ENCODE measurements around the gene AHCYL2.
"Not testable (repeated sequence)": the region's sequence is repeated elsewhere in the genome, so short reads cannot be mapped to it uniquely, and the experiment has no call there.

AHCYL2 gene

DNA sequence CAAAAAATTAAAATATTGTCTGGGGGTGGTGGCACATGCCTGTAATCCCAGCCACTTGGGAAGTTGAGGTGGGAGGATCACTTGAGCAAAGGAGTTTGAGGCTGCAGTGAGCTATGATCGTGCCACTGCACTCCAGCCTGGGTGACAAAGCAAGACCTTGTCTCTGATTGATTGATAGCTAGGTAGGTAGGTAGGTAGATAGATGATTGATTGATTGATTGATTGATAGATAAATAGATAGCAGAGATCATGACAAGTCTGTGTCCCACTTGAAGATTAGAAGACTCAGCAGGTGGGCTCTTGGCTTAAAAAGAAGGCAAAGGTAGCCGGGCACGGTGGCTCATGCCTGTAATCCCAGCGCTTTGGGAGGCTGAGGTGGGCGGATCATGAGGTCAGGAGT, 27.8 kb downstream of the AHCYL2 start:
- H3K9me3 Mint-ChIP-seq, ATAC-seq, H3K27ac Mint-ChIP-seq, H3K4me3 Mint-ChIP-seq, H3K36me3 Mint-ChIP-seq, H3K27me3 Mint-ChIP-seq: not testable (repeated sequence)
- H3K4me1 Mint-ChIP-seq: peaks cover 30% of the 10 kb centered on the region

DNA sequence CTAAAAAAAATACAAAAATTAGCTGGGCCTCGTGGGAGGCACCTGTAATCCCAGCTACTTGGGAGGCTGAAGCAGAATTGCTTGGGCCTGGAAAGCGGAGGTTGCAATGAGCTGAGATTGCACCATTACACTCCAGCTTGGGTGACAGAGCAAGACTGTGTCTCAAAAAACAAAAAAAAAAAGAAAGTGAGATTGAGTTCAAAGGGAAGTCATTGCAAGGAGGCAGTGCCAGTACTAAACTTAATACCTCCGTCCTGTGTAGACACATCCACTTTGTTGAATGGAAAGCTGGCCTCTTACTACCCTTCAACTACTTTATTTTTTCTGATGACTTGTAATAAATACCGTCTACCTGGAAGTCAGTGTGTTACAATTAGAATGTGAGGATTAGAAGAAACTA, 31.0 kb downstream of the AHCYL2 start:
- H3K9me3 Mint-ChIP-seq: no peaks in the 10 kb centered on the region
- ATAC-seq: no peak
- H3K27me3 Mint-ChIP-seq: no peaks in the 10 kb centered on the region
- no peak overlapping the region for H3K4me3 Mint-ChIP-seq
- H3K4me1 Mint-ChIP-seq: peaks cover 29% of the 10 kb centered on the region
- H3K36me3 Mint-ChIP-seq: peaks cover 6% of the 10 kb centered on the region
- no peak overlapping the region for H3K27ac Mint-ChIP-seq

DNA sequence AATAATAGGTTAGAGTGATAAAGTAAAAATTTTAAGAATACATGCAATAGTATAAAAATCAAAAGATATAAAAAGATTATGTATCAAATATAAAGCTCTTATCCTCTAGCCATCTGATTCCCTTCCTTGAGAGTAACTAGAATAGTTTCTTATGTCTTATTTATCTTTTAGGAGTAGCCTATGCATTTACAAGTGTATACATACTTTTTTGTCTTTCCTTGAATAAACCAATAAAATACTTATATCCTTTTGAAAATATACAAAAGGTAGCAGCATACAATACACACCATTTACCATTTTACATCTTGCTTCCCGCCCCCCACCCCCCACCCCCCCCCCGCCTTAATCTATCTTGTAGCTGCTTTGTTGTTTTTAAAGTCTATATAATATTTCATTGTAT, 31.4 kb downstream of the AHCYL2 start:
- Mint-ChIP-seq H3K27ac (no peak overlapping the region), H3K9me3 (no peaks in the 10 kb centered on the region)

DNA sequence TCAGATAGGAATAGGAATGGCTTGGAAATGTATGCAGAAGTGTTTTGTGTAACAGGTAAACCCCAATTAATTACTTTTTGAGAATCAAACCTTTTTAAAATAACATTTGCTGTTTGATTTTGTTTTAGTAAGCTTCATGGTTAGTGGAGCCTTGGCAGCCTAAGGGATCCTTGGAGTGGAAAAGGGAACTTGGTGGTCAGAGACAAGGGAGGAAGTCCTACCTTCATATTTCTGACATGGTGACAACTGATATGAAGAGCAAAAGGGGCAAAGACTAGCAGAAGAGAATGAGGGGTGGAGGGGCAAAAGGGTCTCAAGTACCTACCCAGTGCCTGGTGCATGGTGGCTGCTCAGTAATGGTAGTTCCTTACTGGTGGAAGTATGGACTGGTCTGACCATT, 32.3 kb downstream of the AHCYL2 start:
- no peaks in the 10 kb centered on the region for H3K9me3 Mint-ChIP-seq
- no peaks in the 10 kb centered on the region for H3K27me3 Mint-ChIP-seq
- peaks cover 31% of the 10 kb centered on the region for H3K4me1 Mint-ChIP-seq
- H3K27ac Mint-ChIP-seq: no peak overlapping the region
- no peak for ATAC-seq
- no peak overlapping the region for H3K4me3 Mint-ChIP-seq
- H3K36me3 Mint-ChIP-seq: peaks cover 6% of the 10 kb centered on the region

More for the DNA sequence above, 31.4 kb downstream of the AHCYL2 start:
- H3K4me1 Mint-ChIP-seq: peaks cover 28% of the 10 kb centered on the region
- H3K4me3 Mint-ChIP-seq: no peak overlapping the region
- ATAC-seq: no peak
- H3K36me3 Mint-ChIP-seq: peaks cover 6% of the 10 kb centered on the region
- H3K27me3 Mint-ChIP-seq: no peaks in the 10 kb centered on the region

DNA sequence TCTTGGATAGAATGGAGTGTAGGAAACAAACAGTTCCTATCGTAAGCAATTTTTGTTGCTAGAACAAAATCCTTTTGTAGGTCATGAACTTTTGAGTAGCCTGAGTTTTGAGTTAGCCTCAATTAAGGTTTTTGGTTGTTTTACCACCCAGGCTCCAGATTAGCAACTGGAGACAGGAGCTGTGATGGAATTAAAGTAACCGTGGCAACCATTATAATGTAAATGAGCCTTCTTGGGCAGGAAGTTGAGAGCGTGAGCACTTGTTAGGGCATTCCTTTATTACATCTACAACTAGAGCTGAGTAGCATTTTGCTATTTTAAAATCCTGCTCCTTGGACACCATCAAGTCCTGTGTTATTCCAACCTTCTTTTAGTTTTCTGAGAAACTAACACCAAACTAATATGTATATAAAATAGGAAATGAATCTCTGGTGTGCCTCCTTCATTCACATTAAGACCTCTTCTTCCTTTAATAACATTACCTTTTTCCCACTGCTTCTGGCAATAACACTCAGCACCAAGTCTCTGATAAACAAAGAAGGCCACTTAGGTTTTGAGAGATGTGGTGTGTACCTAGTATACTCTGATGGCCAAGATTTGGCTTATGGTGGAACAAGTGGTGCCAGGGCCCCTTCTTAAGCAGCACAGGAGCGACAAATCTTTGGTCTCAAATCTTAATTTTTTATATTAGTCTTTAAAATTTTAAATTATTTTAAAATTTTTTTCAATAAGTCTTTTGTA, 34.0 kb downstream of the AHCYL2 start:
- Mint-ChIP-seq H3K4me1 (peaks cover 30% of the 10 kb centered on the region), H3K36me3 (no peaks in the 10 kb centered on the region), H3K9me3 (no peaks in the 10 kb centered on the region), H3K27me3 (no peaks in the 10 kb centered on the region), H3K27ac (peak overlapping the region; percentile 37), H3K4me3 (no peak overlapping the region)
- ATAC-seq: no peak

DNA sequence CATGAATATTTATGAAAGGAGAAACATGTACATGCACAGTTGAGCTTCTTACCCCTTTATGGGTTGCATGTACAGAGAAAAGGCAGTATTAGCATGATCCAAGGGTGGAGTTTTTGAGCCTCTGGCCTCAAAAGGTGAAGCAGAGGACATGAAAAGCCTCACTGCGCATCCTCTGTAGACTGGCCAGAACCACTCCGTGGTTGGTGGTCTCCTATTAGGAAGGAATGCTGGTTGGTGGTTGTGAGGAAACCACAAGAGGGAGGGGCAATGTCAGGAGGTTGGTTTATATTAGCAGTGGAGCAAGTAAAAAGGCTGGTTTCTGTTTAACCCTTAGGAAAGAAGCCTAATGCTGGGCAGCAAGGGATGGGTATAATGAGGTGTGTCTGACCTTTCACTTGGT, 37.5 kb downstream of the AHCYL2 start:
- Mint-ChIP-seq H3K36me3 (no peaks in the 10 kb centered on the region), H3K27me3 (no peaks in the 10 kb centered on the region), H3K4me1 (peaks cover 25% of the 10 kb centered on the region), H3K4me3 (no peak overlapping the region), H3K9me3 (no peaks in the 10 kb centered on the region), H3K27ac (no peak overlapping the region)
- ATAC-seq: no peak

DNA sequence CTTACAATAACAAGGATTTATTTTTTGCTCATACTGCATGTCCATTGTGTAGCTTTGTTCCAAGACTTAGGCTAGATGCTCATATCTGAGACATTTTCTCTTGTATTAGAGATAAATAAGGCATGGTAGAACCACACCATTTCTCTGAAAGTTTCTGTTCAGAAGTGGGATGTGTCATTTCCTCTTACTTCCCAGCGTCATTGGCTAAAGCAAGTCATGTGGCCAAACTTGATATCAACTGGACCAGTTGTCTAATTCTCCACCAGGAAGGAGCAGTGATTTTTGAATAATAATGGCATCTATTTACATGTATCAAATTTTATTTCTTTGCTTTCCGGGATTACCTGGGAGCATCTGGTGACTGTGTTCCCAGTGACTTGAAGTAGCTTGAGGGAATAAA, 38.3 kb downstream of the AHCYL2 start:
- Mint-ChIP-seq H3K4me3 (no peak overlapping the region), H3K36me3 (no peaks in the 10 kb centered on the region), H3K9me3 (no peaks in the 10 kb centered on the region), H3K4me1 (peaks cover 22% of the 10 kb centered on the region), H3K27me3 (no peaks in the 10 kb centered on the region), H3K27ac (no peak overlapping the region)
- no peak for ATAC-seq

DNA sequence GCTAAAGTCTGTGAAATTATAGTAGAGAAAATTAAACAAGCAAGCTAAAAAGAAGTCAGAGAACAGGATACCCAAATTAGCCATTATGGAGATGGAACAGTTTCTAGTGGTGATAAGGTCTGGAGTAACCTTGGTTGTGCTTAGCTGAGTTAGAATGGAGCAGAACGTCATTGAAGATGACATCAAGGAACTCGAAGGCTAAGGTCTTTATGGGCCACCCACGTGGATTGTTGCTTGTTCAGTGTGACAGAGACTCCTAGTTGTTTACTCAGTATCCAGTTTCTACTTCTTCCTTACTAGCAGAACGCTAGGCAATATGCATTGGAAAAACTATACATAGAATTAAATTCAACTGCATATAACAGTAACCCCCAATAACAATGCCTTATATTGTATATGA, 39.7 kb downstream of the AHCYL2 start:
- no peak for ATAC-seq
- no peaks in the 10 kb centered on the region for H3K9me3 Mint-ChIP-seq
- peaks cover 12% of the 10 kb centered on the region for H3K4me1 Mint-ChIP-seq
- H3K36me3 Mint-ChIP-seq: no peaks in the 10 kb centered on the region
- H3K27ac Mint-ChIP-seq: no peak overlapping the region
- H3K27me3 Mint-ChIP-seq: no peaks in the 10 kb centered on the region
- H3K4me3 Mint-ChIP-seq: no peak overlapping the region

DNA sequence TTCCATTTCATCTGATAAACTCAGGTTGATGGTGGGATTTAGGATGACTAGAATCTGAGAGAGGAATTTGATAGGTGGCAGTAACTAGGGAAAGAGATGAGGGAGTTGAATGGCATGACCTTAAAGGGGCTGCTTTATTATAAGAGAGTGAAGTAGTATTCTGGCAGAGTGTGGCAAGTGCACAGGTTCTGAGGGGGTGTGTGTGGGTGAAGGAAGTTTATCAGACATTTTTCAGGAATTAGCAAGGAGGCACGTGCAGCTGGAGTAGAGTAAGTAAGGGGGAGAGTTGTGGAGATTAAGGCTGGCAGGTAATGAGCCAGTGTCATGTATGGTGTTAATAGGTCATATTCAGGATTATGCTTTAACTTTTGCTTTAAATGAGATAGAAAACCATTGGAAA, 40.5 kb downstream of the AHCYL2 start:
- no peak for ATAC-seq
- no peaks in the 10 kb centered on the region for H3K27me3 Mint-ChIP-seq
- peaks cover 15% of the 10 kb centered on the region for H3K4me1 Mint-ChIP-seq
- H3K36me3 Mint-ChIP-seq: no peaks in the 10 kb centered on the region
- H3K4me3 Mint-ChIP-seq: no peak overlapping the region
- no peak overlapping the region for H3K27ac Mint-ChIP-seq
- no peaks in the 10 kb centered on the region for H3K9me3 Mint-ChIP-seq

DNA sequence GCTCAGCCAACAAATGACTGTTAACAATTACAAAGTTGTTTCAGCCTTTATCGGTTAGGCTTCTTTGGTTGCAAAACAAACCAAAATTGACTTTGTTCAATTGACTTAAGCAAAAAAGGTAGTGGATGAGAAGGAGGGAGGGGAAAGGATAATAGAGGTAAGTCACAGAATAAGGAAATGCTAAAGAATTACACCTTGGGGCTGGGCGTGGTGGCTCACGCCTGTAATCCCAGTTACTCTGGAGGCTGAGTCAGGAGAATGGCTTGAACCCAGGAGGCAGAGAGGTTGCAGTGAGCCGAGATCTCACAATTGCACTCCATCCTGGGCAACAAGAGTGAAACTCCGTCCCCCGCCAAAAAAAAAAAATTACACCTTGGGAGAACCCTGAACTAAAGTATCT, 41.4 kb downstream of the AHCYL2 start:
- Mint-ChIP-seq H3K4me3 (no peak overlapping the region), H3K4me1 (peaks cover 24% of the 10 kb centered on the region), H3K36me3 (no peaks in the 10 kb centered on the region), H3K27me3 (no peaks in the 10 kb centered on the region), H3K27ac (no peak overlapping the region), H3K9me3 (no peaks in the 10 kb centered on the region)
- no peak for ATAC-seq

DNA sequence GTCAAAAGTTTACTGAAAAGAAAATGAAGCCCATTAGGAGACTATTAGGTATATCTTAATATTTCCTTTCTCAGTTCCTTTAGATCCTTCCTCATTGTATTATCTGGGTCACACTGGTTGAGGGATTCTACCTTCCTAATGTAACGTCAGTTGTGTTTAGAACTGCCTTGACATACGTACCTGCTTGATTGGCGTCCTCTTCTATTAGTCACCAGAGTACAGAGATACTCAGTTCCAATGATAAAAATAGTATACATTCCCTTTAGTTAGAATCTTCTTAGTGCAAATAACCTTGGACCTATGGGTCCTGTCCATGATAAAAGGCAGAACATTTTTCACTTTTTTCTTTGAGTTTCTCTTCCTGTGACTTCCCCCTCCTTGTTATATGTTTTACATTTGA, 45.2 kb downstream of the AHCYL2 start:
- peaks cover 12% of the 10 kb centered on the region for H3K36me3 Mint-ChIP-seq
- no peaks in the 10 kb centered on the region for H3K9me3 Mint-ChIP-seq
- peak overlapping the region; percentile 84 for H3K27ac Mint-ChIP-seq
- H3K27me3 Mint-ChIP-seq: no peaks in the 10 kb centered on the region
- ATAC-seq: no peak
- peaks cover 25% of the 10 kb centered on the region for H3K4me1 Mint-ChIP-seq
- H3K4me3 Mint-ChIP-seq: no peak overlapping the region

DNA sequence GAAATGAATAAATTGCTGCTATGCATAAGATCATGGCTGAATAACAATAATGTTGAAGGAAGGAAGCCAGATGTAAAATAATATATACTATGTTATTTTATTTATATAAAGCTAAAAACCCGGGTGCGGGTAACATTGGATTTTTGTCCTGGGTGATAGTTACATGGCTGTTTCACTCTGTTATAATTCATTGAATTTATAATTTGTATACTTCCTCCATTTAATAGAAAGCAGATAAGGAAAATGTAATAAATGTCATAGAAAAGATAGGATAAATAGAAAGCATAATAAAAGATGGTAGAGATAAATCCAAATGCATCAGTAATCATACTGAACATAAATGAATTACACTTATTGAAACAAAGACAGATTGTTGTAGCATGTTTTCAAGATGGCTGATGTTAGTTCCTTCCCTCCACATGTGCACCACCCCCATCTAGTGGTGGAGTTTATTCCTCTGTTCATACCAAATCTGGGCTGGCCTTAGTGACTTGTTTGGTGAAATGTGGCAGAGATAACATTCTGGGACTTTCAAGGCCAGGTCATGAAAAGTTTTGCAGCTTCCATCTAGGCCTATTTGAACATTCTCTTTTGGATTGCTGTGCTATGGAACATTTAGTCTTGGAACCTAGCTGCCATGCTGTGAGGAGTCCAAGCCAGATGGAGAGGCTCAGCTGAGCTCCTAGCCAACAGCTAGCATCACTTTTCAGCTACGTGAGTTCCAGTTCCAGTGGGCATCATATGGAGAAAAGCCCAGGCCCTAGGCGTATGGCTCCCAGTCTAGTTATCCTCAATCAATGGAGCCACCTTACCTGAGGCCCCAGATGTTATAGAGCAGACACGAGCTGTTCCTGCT, 46.9 kb downstream of the AHCYL2 start:
- Mint-ChIP-seq H3K27ac (peak overlapping the region; percentile 84), H3K4me1 (peaks cover 25% of the 10 kb centered on the region), H3K9me3 (no peaks in the 10 kb centered on the region), H3K27me3 (no peaks in the 10 kb centered on the region), H3K36me3 (peaks cover 12% of the 10 kb centered on the region), H3K4me3 (peak overlapping the region; percentile 57)
- peak; percentile 78 for ATAC-seq

DNA sequence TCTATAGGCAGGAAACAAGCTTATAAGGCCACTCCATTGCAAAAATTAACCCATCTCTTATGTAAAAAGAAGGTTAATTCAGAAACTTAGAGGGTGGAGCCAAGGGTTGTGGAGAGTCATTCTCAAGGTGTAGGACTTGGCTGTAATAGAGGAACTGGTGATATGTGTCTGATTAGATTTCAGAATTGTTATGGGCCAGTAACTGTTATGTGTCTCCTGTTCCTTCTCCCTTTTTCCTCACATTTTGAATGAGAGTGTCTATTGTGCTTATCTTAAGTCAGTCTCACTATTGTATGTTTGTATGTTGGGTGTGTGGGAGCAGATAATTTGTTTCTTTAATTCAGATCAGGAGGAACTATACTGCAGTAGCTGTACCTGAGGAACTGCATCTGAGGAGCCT, 49.1 kb downstream of the AHCYL2 start:
- no peak overlapping the region for H3K27ac Mint-ChIP-seq
- H3K36me3 Mint-ChIP-seq: peaks cover 12% of the 10 kb centered on the region
- H3K27me3 Mint-ChIP-seq: no peaks in the 10 kb centered on the region
- peaks cover 25% of the 10 kb centered on the region for H3K4me1 Mint-ChIP-seq
- H3K9me3 Mint-ChIP-seq: no peaks in the 10 kb centered on the region
- H3K4me3 Mint-ChIP-seq: no peak overlapping the region
- ATAC-seq: no peak

DNA sequence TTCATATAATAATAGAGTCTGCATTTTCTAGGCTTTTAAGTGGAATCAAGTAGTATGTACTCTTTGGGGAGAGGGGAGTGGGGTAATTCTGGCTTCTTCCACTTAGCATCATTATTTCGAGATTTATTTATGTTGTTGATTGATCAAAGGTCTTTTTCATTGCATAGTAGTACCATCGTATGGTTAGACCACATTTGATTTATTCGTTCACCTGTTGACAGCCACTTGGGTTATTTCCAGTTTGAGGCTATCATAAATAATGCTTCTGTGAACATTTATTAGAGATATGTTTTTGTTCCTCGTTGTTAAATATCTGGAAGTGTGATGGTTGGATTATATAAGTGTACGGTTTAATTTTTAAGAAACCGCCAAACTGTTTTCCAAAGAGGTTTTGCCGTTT, 52.8 kb downstream of the AHCYL2 start:
- ATAC-seq: no peak
- Mint-ChIP-seq H3K27me3 (no peaks in the 10 kb centered on the region), H3K4me3 (no peak overlapping the region), H3K9me3 (no peaks in the 10 kb centered on the region), H3K4me1 (no peaks in the 10 kb centered on the region), H3K36me3 (peaks cover 12% of the 10 kb centered on the region), H3K27ac (no peak overlapping the region)

DNA sequence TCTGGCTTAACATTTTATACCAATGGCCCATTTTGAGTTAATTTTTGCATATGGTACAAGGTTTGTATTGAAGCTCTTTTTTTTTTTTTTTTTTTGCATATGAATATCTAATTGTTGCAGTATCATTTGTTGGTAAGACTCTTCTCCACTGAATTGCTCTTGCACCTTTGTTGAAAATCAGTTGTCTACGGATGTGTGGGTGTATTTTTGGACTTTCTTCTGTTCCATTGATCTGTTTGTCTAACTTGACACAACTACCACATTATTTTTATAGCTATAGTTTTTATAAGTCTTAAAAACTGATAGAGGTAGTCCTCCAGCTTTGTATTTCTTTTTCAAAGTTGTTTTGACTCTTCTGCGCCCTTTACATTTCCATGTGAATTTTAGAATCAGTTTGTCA, 53.9 kb downstream of the AHCYL2 start:
- H3K27me3 Mint-ChIP-seq: no peaks in the 10 kb centered on the region
- H3K27ac Mint-ChIP-seq: no peak overlapping the region
- peaks cover 11% of the 10 kb centered on the region for H3K36me3 Mint-ChIP-seq
- ATAC-seq: no peak
- H3K4me3 Mint-ChIP-seq: no peak overlapping the region
- no peaks in the 10 kb centered on the region for H3K9me3 Mint-ChIP-seq
- no peaks in the 10 kb centered on the region for H3K4me1 Mint-ChIP-seq

DNA sequence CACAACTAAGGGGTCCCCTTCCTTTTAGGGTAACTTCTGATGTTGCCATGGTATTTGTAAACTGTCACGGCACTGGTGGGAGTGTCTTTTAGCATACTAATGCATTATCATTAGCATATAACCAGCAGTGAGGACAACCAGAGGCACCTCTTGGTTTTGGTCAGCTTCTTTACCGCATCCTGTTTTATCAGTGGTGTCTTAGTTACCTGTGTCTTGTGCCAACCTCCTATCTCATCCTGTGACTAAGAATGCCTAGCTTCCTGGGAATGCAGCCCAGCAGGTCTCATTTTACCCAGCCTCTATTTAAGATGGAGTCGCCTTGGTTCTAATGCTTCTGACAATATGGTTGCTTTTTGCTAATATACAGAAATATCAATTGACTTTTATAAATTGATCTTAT, 54.9 kb downstream of the AHCYL2 start:
- Mint-ChIP-seq H3K36me3 (peaks cover under 1% of the 10 kb centered on the region), H3K27ac (no peak overlapping the region), H3K9me3 (no peaks in the 10 kb centered on the region), H3K4me3 (no peak overlapping the region), H3K27me3 (no peaks in the 10 kb centered on the region), H3K4me1 (no peaks in the 10 kb centered on the region)
- no peak for ATAC-seq

All from stimulated activated memory B cell treated with anti-CD40 and anti-IgM and Interleukin-4, amounts not matched to agents 10 μg/mL and 1 μg/mL and 100 μg/mL, for 72 hours (primary cell).